Measurements from ENCODE around the gene BMP6. TPM values are rescaled to one million over a fixed set of nuclear protein-coding genes. Genes with fewer than 3 reads are reported as not detected.

The BMP6 gene
- total RNA-seq, 3 donors from 2014 or later: 3.5 to 11.1 (median 6.2) TPM

- DNase-seq (ENCODE audit: low spot score in 2 of 2): no peak
- Histone ChIP-seq H3K9me3 (peaks cover 0 to 10% of the 10 kb centered on the region in 2 donors), H3K27me3 (no peaks in the 10 kb centered on the region), H3K4me1 (no peaks in the 10 kb centered on the region), H3K4me3 (no peak overlapping the region), H3K36me3 (no peaks in the 10 kb centered on the region), H3K27ac (no peak overlapping the region)
- no peak for TF ChIP-seq CTCF (IDR thresholded peaks at IDR 0.05)
- no peak for TF ChIP-seq POLR2AphosphoS5 (IDR thresholded peaks at IDR 0.05)
- no peak for TF ChIP-seq POLR2A (IDR thresholded peaks at IDR 0.05)
- intact Hi-C loops (cut with DNase I; ENCODE audit: low total_unique reads): no loop called here
Observed at GRCh38 chr6:7719364-7719850, 6.5 kb upstream of the BMP6 start.

GRCh38 chr6:7720346-7720745 lies 5.6 kb upstream of the BMP6 start:
- peaks cover 0 to 10% of the 10 kb centered on the region in 2 donors for H3K9me3 ChIP-seq
- TF ChIP-seq CTCF (IDR thresholded peaks at IDR 0.05): no peak
- TF ChIP-seq POLR2A (IDR thresholded peaks at IDR 0.05): no peak
- no peak for TF ChIP-seq POLR2AphosphoS5 (IDR thresholded peaks at IDR 0.05)
- H3K4me1 ChIP-seq: no peaks in the 10 kb centered on the region
- no peaks in the 10 kb centered on the region for H3K36me3 ChIP-seq
- DNase-seq (ENCODE audit: low spot score in 2 of 2): no peak
- intact Hi-C loops (cut with DNase I; ENCODE audit: low total_unique reads): loop anchor here (5.0 kb wide), 1 partner anchor 842 kb away; no protein-coding TSS in a partner anchor
- H3K4me3 ChIP-seq: no peak overlapping the region
- H3K27me3 ChIP-seq: no peaks in the 10 kb centered on the region
- no peak overlapping the region for H3K27ac ChIP-seq

GRCh38 chr6:7721649-7722048 lies 4.2 kb upstream of the BMP6 start:
- intact Hi-C loops (cut with DNase I; ENCODE audit: low total_unique reads): loop anchor here (5.0 kb wide), 1 partner anchor 841 kb away; no protein-coding TSS in a partner anchor
- Histone ChIP-seq H3K4me3 (no peak overlapping the region), H3K27me3 (peaks cover 3 to 13% of the 10 kb centered on the region in 2 donors), H3K9me3 (peaks cover 0 to 6% of the 10 kb centered on the region in 2 donors), H3K4me1 (peaks cover 0 to 2% of the 10 kb centered on the region in 2 donors), H3K36me3 (no peaks in the 10 kb centered on the region), H3K27ac (no peak overlapping the region)
- DNase-seq (ENCODE audit: low spot score in 2 of 2): no peak
- TF ChIP-seq POLR2AphosphoS5 (IDR thresholded peaks at IDR 0.05) (no peak), CTCF (IDR thresholded peaks at IDR 0.05) (peak in 1 of 3 donors; percentile 11)

- Histone ChIP-seq H3K9me3 (no peaks in the 10 kb centered on the region), H3K27ac (no peak overlapping the region), H3K36me3 (no peaks in the 10 kb centered on the region), H3K27me3 (peaks cover 3 to 24% of the 10 kb centered on the region in 2 donors), H3K4me1 (peaks cover 0 to 11% of the 10 kb centered on the region in 2 donors), H3K4me3 (no peak overlapping the region)
- peak; percentile 63 to 80 for DNase-seq (ENCODE audit: low spot score in 2 of 2)
- no peak for TF ChIP-seq POLR2A (IDR thresholded peaks at IDR 0.05)
- TF ChIP-seq POLR2AphosphoS5 (IDR thresholded peaks at IDR 0.05): no peak
- TF ChIP-seq CTCF (IDR thresholded peaks at IDR 0.05): peak; percentile 52 to 76 (median 57)
- intact Hi-C loops (cut with DNase I; ENCODE audit: low total_unique reads): loop anchor here (5.0 kb wide), 1 partner anchor 839 kb away; no protein-coding TSS in a partner anchor
Observed at GRCh38 chr6:7723041-7723447, 2.9 kb upstream of the BMP6 start.

GRCh38 chr6:7723554-7723953 lies 2.3 kb upstream of the BMP6 start:
- intact Hi-C loops (cut with DNase I; ENCODE audit: low total_unique reads): loop anchor here (5.0 kb wide), 1 partner anchor 839 kb away; no protein-coding TSS in a partner anchor
- Histone ChIP-seq H3K4me3 (no peak overlapping the region), H3K27me3 (peaks cover 3 to 30% of the 10 kb centered on the region in 2 donors), H3K36me3 (no peaks in the 10 kb centered on the region), H3K4me1 (peaks cover 0 to 11% of the 10 kb centered on the region in 2 donors), H3K27ac (no peak overlapping the region), H3K9me3 (no peaks in the 10 kb centered on the region)
- TF ChIP-seq CTCF (IDR thresholded peaks at IDR 0.05) (no peak), POLR2A (IDR thresholded peaks at IDR 0.05) (no peak), POLR2AphosphoS5 (IDR thresholded peaks at IDR 0.05) (no peak)
- no peak for DNase-seq (ENCODE audit: low spot score in 2 of 2)

Measured in breast epithelium (tissue), 4 donors.